Esophagus squamous epithelium (tissue), 5 donors: ENCODE data around the gene HDGFL2. TPM values are rescaled to one million over a fixed set of nuclear protein-coding genes. Genes with fewer than 3 reads are reported as not detected.

Experiments
- DNase-seq: peaks from one replicate; lab custom pipeline; 2025; lab: John Stamatoyannopoulos, UW
- H3K27ac ChIP-seq, 4 donors: fragments of 200-600 bp; sonication (generic); one replicate each; pipeline ENCODE4 v1.5.1; 2016 to 2019; ENCODE audit warnings: mild to moderate bottlenecking in 1 of 4
- H3K27me3 ChIP-seq, 4 donors: fragments of 200-600 bp; sonication (generic); 1 replicate in 3 of 4; 2 replicates in 1 of 4; pipeline versions ENCODE4 v1.5.1 to v1.6.0; 2017 to 2021; ENCODE audit warnings: antibody characterized with exemption in 1 of 4
- H3K36me3 ChIP-seq, 3 donors: fragments of 200-600 bp; sonication (generic); one replicate each; pipeline ENCODE4 v1.5.1; 2016 to 2019
- H3K4me1 ChIP-seq, 3 donors: fragments of 200-600 bp; sonication (generic); one replicate each; pipeline ENCODE4 v1.5.1; 2017 to 2019
- H3K4me3 ChIP-seq, 4 donors: fragments of 200-600 bp; sonication (generic); 1 replicate in 3 of 4; 2 replicates in 1 of 4; pipeline ENCODE4 v1.5.1; 2016 to 2019; ENCODE audit warnings: mild to moderate bottlenecking in 2 of 4, moderate library complexity in 1 of 4
- H3K9me3 ChIP-seq, 3 donors: fragments of 200-600 bp; sonication (generic); one replicate each; pipeline ENCODE4 v1.5.1; 2016 to 2019
- CTCF ChIP-seq, 6 experiments: fragments of 450-650 bp in 4 of 6; fragments of 200-600 bp in 2 of 6; sonication (generic) in 2 of 6; IDR thresholded peaks; one replicate each; pipeline ENCODE4 v1.5.1; 2016 to 2019; ENCODE audit warnings: antibody characterized with exemption in 6 of 6, mild to moderate bottlenecking in 4 of 6, moderate library complexity in 4 of 6
- POLR2A ChIP-seq, 4 donors: fragments of 450-650 bp; IDR thresholded peaks; one replicate each; pipeline ENCODE4 v1.6.1; 2017; ENCODE audit warnings: antibody characterized with exemption in 4 of 4, mild to moderate bottlenecking in 4 of 4, moderate library complexity in 3 of 4
- WGBS, 2 donors: methylation state at CpG; one replicate each; pipeline ENCODE4 v1.1.5; 2018; 5-methylcytosine and 5-hydroxymethylcytosine counted together
- intact Hi-C: fragments of 100-400 bp; cut with DNase I; formaldehyde crosslinking; loops from one replicate; pipeline ENCODE4 v1.15.0; 2022
- total RNA-seq, 4 donors: library from RNA; depleted of rRNA; stranded (reverse); fragments of >200 nt; gene quantifications; one replicate each; pipeline ENCODE4 v1.1.0, GENCODE V29; 2016
- donor health status: DM: yes; HTN: yes; CAD: no.

The HDGFL2 gene
- total RNA-seq, 4 donors from 2014 or later, result 18.4 to 28.8 (median 20.5) TPM

GRCh38 chr19:4516199-4516938 is 44.3 kb downstream of the HDGFL2 start:
- intact Hi-C loops, result no loop called here
- peak overlapping the region in 2 of 4 donors; percentile 74 to 87 for H3K27ac ChIP-seq
- WGBS, 2 donors, result 71 to 84% methylated on average over 3 to 4 of the region's 14 CpGs
- H3K9me3 ChIP-seq, result no peaks in the 10 kb centered on the region
- DNase-seq, result no peak
- H3K36me3 ChIP-seq, result no peaks in the 10 kb centered on the region
- no peak overlapping the region for H3K4me3 ChIP-seq
- peaks cover 0 to 17% (median 0%) of the 10 kb centered on the region in 4 donors for H3K27me3 ChIP-seq
- H3K4me1 ChIP-seq, result peaks cover 18 to 26% (median 20%) of the 10 kb centered on the region in 3 donors
- TF ChIP-seq POLR2A (IDR thresholded peaks at IDR 0.05), result no peak
- no peak for TF ChIP-seq CTCF (IDR thresholded peaks at IDR 0.05)

DNA sequence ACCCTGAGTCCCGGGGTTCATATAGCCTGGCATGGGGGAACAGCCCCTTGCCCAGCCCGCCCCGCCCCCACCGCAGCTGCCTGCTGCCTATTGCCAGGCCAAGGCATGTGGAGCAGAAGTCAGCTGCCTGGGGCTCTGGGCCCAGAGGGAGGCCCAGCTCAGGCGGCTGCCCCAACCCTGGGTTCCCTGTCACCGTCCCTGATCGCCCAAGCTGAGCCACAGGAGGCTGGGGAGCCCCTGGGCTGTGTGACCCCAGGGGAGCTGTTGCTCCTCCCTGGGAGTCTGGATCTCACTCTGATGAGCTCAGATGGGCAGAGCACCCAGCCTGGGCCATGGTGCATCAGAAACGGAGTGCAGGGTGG is 44.8 kb downstream of the HDGFL2 start:
- Histone ChIP-seq H3K27ac (peak overlapping the region; percentile 72 to 87 (median 77)), H3K4me3 (peak overlapping the region in 2 of 4 donors; percentile 31 to 59), H3K9me3 (no peaks in the 10 kb centered on the region), H3K4me1 (peaks cover 18 to 26% (median 20%) of the 10 kb centered on the region in 3 donors), H3K27me3 (peaks cover 0 to 17% (median 0%) of the 10 kb centered on the region in 4 donors), H3K36me3 (no peaks in the 10 kb centered on the region)
- DNase-seq, result no peak
- no peak for TF ChIP-seq POLR2A (IDR thresholded peaks at IDR 0.05)
- no peak for TF ChIP-seq CTCF (IDR thresholded peaks at IDR 0.05)
- 57% methylated on average over 1 of the region's 8 CpGs; no CpG with 5 or more reads in 1 of the 2 donors for WGBS, 2 donors
- intact Hi-C loops, result no loop called here

GRCh38 chr19:4517451-4518057 is 45.5 kb downstream of the HDGFL2 start:
- Histone ChIP-seq H3K4me3 (peak overlapping the region in 3 of 4 donors; percentile 31 to 59 (median 33)), H3K36me3 (no peaks in the 10 kb centered on the region), H3K9me3 (no peaks in the 10 kb centered on the region), H3K4me1 (peaks cover 18 to 26% (median 20%) of the 10 kb centered on the region in 3 donors), H3K27me3 (peaks cover 0 to 17% (median 0%) of the 10 kb centered on the region in 4 donors), H3K27ac (peak overlapping the region; percentile 72 to 87 (median 77))
- intact Hi-C loops, result no loop called here
- TF ChIP-seq CTCF (IDR thresholded peaks at IDR 0.05) (no peak), POLR2A (IDR thresholded peaks at IDR 0.05) (no peak)
- 66 to 94% methylated on average over 3 to 5 of the region's 24 CpGs for WGBS, 2 donors
- no peak for DNase-seq

DNA sequence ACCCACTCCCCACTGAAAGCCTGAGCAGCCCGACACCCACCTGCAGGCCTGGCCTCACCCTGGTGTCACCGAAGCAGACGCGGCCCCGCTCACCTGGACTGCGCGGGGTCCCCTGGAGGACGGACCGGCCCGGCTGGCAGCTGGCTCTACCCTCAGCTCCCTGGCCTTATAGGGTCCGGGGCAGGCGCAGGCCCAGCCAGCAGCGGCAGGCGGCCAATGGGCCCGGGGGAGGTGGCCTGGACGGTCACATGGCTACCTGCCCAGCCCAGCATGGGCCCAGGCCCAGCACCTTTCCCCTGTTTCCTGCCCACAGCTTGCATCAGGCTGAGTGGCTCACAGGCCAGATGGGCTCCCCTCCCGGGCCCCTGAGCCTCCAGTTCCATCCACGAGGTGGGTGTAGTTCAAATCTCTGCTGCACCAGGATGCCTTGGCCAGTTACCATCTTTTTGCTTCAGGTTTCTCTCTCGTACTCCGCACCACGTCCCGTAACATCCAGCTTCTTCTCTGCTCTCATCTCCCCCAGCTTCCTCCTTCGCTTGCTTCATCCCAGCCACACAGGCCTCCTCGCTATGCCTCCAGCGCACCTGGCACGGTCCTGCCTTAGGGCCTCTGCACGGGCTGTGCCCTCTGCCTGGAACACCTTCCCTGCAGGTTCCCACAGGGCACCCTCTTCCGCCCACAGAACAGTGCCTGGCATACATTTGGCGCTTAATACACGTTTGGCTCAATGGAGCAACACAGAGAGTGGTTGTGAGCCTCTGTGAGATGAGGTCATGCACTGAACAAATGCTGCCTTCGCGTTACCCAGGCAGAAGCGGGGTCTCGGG is 46.5 kb downstream of the HDGFL2 start, which contains the start of gene PLIN4:
Gene PLIN4 (minus strand): TSS at position 142 of the 827 bp plus-strand sequence. CDS start 214 bp downstream, outside the sequence.
- no peaks in the 10 kb centered on the region for H3K36me3 ChIP-seq
- H3K4me3 ChIP-seq, result peak within 1 kb of the TSS in 3 of 4 donors; percentile 31 to 59 (median 33)
- H3K9me3 ChIP-seq, result no peaks in the 10 kb centered on the region
- H3K27me3 ChIP-seq, result peaks cover 0 to 17% (median 0%) of the 10 kb centered on the region in 4 donors
- 17 to 21% methylated on average over 10 to 15 of the region's 34 CpGs for WGBS, 2 donors
- H3K4me1 ChIP-seq, result peaks cover 18 to 26% (median 20%) of the 10 kb centered on the region in 3 donors
- TF ChIP-seq CTCF (IDR thresholded peaks at IDR 0.05) (no peak), POLR2A (IDR thresholded peaks at IDR 0.05) (peak in 2 of 4 donors; percentile 60)
- intact Hi-C loops, result no loop called here
- DNase-seq, result no peak
- H3K27ac ChIP-seq, result peak within 1 kb of the TSS; percentile 72 to 87 (median 77)
